Measurements from ENCODE around the gene AR.

The AR gene

DNA sequence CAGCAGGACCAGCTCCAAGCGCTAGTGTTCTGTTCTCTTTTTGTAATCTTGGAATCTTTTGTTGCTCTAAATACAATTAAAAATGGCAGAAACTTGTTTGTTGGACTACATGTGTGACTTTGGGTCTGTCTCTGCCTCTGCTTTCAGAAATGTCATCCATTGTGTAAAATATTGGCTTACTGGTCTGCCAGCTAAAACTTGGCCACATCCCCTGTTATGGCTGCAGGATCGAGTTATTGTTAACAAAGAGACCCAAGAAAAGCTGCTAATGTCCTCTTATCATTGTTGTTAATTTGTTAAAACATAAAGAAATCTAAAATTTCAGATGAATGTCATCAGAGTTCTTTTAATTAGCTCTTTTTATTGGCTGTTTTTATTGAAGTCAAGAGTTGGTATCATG lies 186.5 kb downstream of the AR start:
- H3K27me3 ChIP-seq, result no peaks in the 10 kb centered on the region
- H3K4me1 ChIP-seq, result no peaks in the 10 kb centered on the region
- H3K4me3 ChIP-seq (ENCODE audit: low read depth, low read length), result no peak overlapping the region
- no peaks in the 10 kb centered on the region for H3K36me3 ChIP-seq
- no peak for TF ChIP-seq CTCF (IDR thresholded peaks at IDR 0.05; ENCODE audit: low read depth, low read length)
- no peaks in the 10 kb centered on the region for H3K9me3 ChIP-seq
- no peak for DNase-seq

GRCh38 chrX:67731061-67731460 lies 187.2 kb downstream of the AR start:
- TF ChIP-seq CTCF (IDR thresholded peaks at IDR 0.05; ENCODE audit: low read depth, low read length), result no peak
- Histone ChIP-seq H3K4me1 (no peaks in the 10 kb centered on the region), H3K36me3 (no peaks in the 10 kb centered on the region), H3K4me3 (ENCODE audit: low read depth, low read length) (no peak overlapping the region), H3K27me3 (no peaks in the 10 kb centered on the region), H3K9me3 (no peaks in the 10 kb centered on the region)
- DNase-seq, result no peak

GRCh38 chrX:67732864-67733263 lies 189.0 kb downstream of the AR start:
- no peaks in the 10 kb centered on the region for H3K4me1 ChIP-seq
- no peak overlapping the region for H3K4me3 ChIP-seq (ENCODE audit: low read depth, low read length)
- no peaks in the 10 kb centered on the region for H3K27me3 ChIP-seq
- H3K36me3 ChIP-seq, result no peaks in the 10 kb centered on the region
- no peak for DNase-seq
- no peaks in the 10 kb centered on the region for H3K9me3 ChIP-seq
- no peak for TF ChIP-seq CTCF (IDR thresholded peaks at IDR 0.05; ENCODE audit: low read depth, low read length)

- H3K4me3 ChIP-seq (ENCODE audit: low read depth, low read length), result no peak overlapping the region
- no peak for DNase-seq
- no peaks in the 10 kb centered on the region for H3K9me3 ChIP-seq
- TF ChIP-seq CTCF (IDR thresholded peaks at IDR 0.05; ENCODE audit: low read depth, low read length), result no peak
- no peaks in the 10 kb centered on the region for H3K4me1 ChIP-seq
- no peaks in the 10 kb centered on the region for H3K27me3 ChIP-seq
- no peaks in the 10 kb centered on the region for H3K36me3 ChIP-seq
Observed at GRCh38 chrX:67734111-67734753, 190.4 kb downstream of the AR start.

DNA sequence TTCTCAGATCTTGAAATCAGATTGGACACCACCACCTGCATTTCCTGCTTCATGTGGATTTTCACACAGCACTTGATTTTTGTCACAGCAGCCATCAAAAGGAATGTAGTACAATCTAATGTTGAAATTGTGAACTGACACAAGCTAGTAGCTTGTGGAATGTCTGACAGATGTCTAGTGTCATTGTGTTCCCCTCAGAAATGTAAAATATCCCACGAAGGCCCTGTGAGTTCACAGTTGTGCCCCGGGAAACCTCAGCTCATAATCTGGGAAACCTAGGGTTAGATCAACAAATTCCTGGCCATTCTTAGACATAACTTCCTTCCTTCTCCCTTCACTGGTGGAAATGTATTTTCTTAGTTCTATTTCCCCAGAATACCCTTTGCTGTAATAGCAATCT lies 205.7 kb downstream of the AR start:
- Histone ChIP-seq H3K27me3 (no peaks in the 10 kb centered on the region), H3K4me1 (no peaks in the 10 kb centered on the region), H3K9me3 (no peaks in the 10 kb centered on the region), H3K4me3 (ENCODE audit: low read depth, low read length) (no peak overlapping the region), H3K36me3 (no peaks in the 10 kb centered on the region)
- DNase-seq, result no peak
- no peak for TF ChIP-seq CTCF (IDR thresholded peaks at IDR 0.05; ENCODE audit: low read depth, low read length)

GRCh38 chrX:67750694-67751093 lies 206.9 kb downstream of the AR start:
- H3K27me3 ChIP-seq, result no peaks in the 10 kb centered on the region
- no peak overlapping the region for H3K4me3 ChIP-seq (ENCODE audit: low read depth, low read length)
- H3K9me3 ChIP-seq, result no peaks in the 10 kb centered on the region
- no peaks in the 10 kb centered on the region for H3K36me3 ChIP-seq
- no peak for TF ChIP-seq CTCF (IDR thresholded peaks at IDR 0.05; ENCODE audit: low read depth, low read length)
- no peaks in the 10 kb centered on the region for H3K4me1 ChIP-seq
- DNase-seq, result no peak

All from BE2C (cell line).